GM18868 (cell line): ENCODE measurements around the gene RTBDN.

Source experiments
- ATAC-seq: cut with Tn5 transposase; IDR thresholded peaks from one replicate; pipeline ENCODE4 v1.9.1; 2021; ENCODE audit warnings: mild to moderate bottlenecking, moderate library complexity; ENCODE audit not compliant: unreplicated experiment

RTBDN gene

GRCh38 chr19:12793290-12794195, 40.8 kb downstream of the RTBDN start:
- peak; percentile 24 for ATAC-seq

DNA sequence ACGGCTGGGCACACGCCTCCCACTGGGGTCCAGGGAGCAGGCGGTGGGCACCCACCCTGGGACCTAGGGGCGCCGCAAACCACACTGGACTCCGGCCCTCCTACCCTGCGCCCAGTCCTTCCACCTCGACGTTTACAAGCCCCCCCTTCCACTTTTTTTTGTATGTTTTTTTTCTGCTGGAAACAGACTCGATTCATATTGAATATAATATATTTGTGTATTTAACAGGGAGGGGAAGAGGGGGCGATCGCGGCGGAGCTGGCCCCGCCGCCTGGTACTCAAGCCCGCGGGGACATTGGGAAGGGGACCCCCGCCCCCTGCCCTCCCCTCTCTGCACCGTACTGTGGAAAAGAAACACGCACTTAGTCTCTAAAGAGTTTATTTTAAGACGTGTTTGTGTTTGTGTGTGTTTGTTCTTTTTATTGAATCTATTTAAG, 41.5 kb downstream of the RTBDN start:
- no peak for ATAC-seq

- ATAC-seq: no peak
Measured at GRCh38 chr19:12792051-12792852, 42.1 kb downstream of the RTBDN start.

GRCh38 chr19:12791345-12792050, 42.9 kb downstream of the RTBDN start, which contains the start of gene JUNB:
JUNB (plus strand) TSS chr19:12791486; CDS start chr19:12791772, 286 bp downstream.
- peak; percentile 30 for ATAC-seq

DNA sequence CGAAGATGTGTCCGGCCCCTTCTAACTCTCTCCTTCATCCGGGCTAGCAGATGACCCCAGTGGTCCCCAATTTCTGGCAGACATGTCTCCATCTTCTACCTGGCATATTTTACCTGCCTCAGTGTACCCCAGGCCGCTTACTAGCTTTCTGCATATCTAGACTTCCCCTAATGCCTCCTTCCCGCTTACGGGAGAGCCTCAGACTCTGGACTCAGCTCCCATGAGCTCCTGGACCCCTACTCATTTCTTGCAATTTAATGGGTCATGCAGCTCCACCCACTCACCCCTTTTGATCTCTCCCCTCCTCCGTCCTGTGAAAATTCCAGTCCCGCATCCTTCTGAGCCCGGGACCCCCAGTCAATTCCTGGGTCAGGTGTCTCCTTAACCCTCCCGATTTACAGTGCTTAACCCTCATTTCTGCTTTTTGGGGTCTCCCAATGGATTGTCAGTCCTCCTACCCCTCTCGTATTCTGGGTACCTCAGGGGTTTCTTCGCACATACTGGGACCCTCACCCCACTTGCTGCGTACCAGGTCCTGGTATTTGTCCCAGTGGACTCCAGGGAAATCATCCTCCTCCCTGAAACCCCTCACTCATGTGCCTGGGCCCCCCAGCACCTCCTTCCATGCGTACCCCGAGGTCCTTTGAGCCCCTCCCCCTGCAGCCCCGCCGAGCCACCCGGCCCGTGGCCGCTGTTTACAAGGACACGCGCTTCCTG, 43.6 kb downstream of the RTBDN start:
- ATAC-seq: no peak

- ATAC-seq: peak; percentile 38
Measured at GRCh38 chr19:12789904-12790619, 44.3 kb downstream of the RTBDN start.

DNA sequence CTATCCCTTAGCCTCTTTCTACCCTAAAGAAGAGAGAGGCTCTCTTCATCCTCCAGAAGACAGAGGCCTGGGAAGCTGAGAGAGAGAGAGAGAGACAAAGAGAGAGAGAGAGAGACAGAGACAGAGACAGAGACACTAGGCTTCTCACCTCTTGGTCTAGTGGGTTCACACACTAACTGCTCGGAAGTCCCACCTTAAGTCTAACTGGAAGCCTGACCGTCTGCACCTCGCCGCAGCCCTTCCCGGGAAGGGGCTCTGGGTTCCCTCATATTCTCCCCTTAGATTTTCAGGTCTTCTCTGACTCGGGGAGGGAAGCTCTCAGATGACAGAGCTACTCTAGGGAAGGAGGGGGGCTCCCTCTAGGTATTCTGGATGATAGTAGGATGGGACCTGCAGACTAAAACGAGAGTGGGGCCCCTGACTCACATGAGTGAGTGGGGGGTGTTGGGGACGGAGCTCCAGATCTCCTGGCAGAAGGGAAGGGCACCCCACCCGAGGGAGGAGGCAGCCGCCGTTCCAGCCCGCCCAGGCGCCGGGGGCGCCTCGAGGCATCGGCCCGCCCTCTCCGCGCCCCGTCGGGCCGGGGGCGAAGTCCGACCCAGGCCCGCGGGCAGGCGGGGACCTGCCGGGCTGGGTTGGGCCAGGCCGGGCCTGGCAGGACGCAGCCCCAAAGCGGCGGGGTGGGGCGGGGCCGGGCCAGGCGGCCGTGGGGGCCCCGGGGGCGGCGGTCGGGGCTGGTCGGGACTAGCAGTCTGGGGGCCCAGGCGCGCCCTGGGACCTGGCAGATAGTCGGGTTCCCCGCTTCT, 45.1 kb downstream of the RTBDN start:
- ATAC-seq: no peak

GRCh38 chr19:12788682-12789097, 45.7 kb downstream of the RTBDN start:
- no peak for ATAC-seq

DNA sequence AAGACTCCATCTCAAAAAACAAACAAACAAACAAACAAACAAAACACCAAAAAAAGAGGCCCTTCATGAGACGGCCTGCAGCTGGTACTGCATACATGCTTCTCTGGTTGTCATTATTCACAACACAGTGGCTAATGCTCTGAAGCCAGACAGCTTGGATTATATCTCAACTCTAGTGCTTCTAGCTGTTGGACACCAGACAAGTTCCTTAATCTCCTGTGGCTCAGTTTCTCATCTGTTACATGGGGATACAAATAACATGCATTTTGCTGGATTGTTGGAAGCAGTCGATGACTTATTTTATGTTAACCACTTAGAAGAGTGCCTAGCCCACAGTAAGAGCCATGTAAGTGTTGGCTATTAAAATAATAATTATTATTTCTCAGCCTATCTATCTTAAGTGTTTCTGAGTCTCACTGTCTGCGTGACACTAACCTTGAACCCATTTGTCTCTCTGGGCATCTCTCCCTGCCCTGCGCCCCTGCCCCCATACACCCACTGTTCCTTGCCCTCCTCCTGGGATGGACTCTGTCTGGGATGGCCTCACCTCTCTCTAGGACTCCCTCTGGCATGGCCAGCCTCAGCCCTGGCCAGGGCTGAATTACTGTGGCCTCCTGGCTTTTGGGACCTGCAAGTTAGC, 46.2 kb downstream of the RTBDN start:
- no peak for ATAC-seq

DNA sequence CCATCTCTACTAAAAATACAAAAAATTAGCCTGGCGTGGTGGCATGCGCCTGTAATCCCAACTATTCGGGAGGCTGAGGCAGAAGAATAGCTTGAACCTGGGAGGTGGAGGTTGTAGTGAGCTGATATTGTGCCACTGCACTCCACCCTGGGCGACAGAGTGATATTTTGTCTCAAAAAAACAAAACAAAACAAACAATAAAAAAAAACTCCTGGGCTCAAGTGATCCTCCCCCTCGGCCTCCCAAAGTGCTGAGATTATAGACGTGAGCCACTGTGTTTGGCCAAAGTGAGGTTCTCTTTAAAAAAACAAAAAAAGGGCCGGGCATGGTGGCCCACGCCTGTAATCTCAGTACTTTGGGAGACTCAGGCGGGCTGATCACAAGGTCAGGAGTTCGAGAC, 46.9 kb downstream of the RTBDN start:
- no peak for ATAC-seq

DNA sequence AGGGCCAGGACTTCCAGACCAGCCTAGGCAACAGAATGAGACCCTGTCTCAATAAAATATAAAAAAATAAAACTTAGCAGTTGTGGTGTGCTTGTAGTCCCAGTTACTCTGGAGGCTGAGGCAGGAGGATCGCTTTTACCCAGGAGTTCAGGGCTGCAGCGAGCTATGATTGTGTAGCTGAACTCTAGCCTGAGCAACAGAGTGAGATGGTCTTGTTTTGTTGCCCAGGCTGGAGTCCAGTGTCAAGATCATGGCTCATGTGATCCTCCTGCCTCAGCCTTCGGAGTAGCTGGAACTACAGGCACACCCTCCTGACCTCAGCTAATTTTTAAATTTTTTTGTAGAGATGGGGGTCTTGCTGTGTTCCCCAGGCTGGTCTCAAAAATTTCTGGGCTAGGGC, 47.4 kb downstream of the RTBDN start:
- ATAC-seq: no peak

DNA sequence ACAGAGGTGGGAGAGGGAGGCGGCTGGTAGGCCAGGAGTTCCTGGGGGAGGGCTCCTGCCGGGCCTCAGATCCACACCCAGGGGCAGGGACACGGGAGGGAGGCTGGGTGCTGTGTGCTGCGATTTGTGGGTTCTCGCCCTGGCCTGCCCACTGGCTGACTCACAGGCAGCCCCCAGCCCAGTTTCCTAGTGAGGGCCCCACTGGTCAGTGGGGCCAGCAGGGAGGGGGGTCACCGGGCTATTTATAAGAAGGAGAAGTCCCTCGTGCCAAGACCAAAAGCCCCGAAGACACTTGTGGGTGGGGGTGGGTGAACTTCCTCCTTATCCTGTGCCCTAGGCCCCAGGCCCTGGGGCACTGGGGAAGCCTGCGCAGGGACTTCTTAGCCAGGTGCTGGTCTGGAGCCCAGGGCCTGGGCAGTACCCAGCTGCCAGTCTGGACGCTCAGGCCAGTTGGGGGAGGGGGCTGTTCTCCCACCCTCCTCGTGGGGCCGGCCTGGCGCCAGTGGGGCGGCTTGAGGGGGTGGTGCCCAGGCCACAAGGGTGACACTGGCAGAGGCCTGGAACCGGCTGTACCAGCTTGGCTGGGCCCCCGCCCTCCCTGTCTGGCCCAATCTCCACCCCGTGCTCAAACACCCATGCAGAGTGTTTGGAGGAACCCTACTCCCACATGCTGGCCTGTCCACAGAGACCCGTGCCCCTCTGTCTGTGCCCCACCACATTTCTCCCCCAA, 48.1 kb downstream of the RTBDN start:
- ATAC-seq: no peak

- ATAC-seq: no peak
Measured at GRCh38 chr19:12785431-12786031, 48.8 kb downstream of the RTBDN start.

- no peak for ATAC-seq
Measured at GRCh38 chr19:12784871-12785430, 49.4 kb downstream of the RTBDN start.

- ATAC-seq: no peak
Measured at GRCh38 chr19:12784394-12784870, 49.9 kb downstream of the RTBDN start.

GRCh38 chr19:12783849-12784393, 50.5 kb downstream of the RTBDN start:
- no peak for ATAC-seq
